Caco-2 (cell line): ENCODE data around the gene IL9. TPM values are rescaled to one million over a fixed set of nuclear protein-coding genes. Genes with fewer than 3 reads are reported as not detected.
A peak's percentile ranks its signal among the peaks of the same experiment; 100 is the strongest.

Experiments
- BruUV-seq: library from RNA; stranded (reverse); fragments of 400-500 nt; replicated peaks from 2 replicates; lab custom pipeline; 2021; lab: Mats Ljungman, UMichigan
- CTCF ChIA-PET: fragments of 300-600 bp; sonication (Branson Sonifier 250); formaldehyde crosslinking; loops from one replicate; lab custom pipeline; 2022; ENCODE audit warnings: antibody characterized with exemption; lab: Charles Lee
- POLR2A ChIA-PET: fragments of 300-600 bp; sonication (Branson Sonifier 250); formaldehyde crosslinking; loops from one replicate; lab custom pipeline; 2022; ENCODE audit warnings: antibody characterized with exemption; lab: Charles Lee
- DNase-seq, 2 experiments: peaks; one replicate each; pipeline versions ENCODE4 v3.0.0 to v3.0.0-alpha.2; 2020 to 2022
- H3K27me3 ChIP-seq: replicated peaks from 2 replicates; pipeline ENCODE4 v1.6.0; 2011; ENCODE audit warnings: low read length; ENCODE audit not compliant: control insufficient read depth, insufficient read depth
- H3K36me3 ChIP-seq: 2 replicates; pipeline ENCODE4 v1.5.1; 2011; ENCODE audit warnings: low read length; ENCODE audit not compliant: control insufficient read depth, insufficient read depth
- H3K4me1 ChIP-seq: fragments of 250-450 bp; sonication (Bioruptor Pico); 2 replicates; pipeline ENCODE4 v1.5.1; 2020; ENCODE audit warnings: mild to moderate bottlenecking
- H3K4me3 ChIP-seq: 2 replicates; pipeline ENCODE4 v1.5.1; 2011; ENCODE audit warnings: low read depth, mild to moderate bottlenecking, control low read depth, low read length
- H3K9me3 ChIP-seq: fragments of 250-450 bp; sonication (Bioruptor Pico); 2 replicates; pipeline ENCODE4 v1.5.1; 2020; ENCODE audit warnings: mild to moderate bottlenecking, moderate library complexity
- H3K27ac Mint-ChIP-seq: one replicate; pipeline ENCODE4 v1.8.0; 2022; ENCODE audit warnings: mixed read lengths; ENCODE audit not compliant: unreplicated experiment
- H3K27me3 Mint-ChIP-seq: one replicate; pipeline ENCODE4 v1.8.0; 2022; ENCODE audit warnings: mixed read lengths; ENCODE audit not compliant: insufficient read depth, unreplicated experiment
- H3K36me3 Mint-ChIP-seq: one replicate; pipeline ENCODE4 v1.8.0; 2022; ENCODE audit warnings: mild to moderate bottlenecking, mixed read lengths; ENCODE audit not compliant: insufficient read depth, unreplicated experiment
- H3K4me1 Mint-ChIP-seq: one replicate; pipeline ENCODE4 v1.8.0; 2022; ENCODE audit warnings: low read depth, mixed read lengths; ENCODE audit not compliant: unreplicated experiment
- H3K4me3 Mint-ChIP-seq: one replicate; pipeline ENCODE4 v1.8.0; 2022; ENCODE audit warnings: mild to moderate bottlenecking, moderate library complexity, mixed read lengths; ENCODE audit not compliant: unreplicated experiment
- H3K9me3 Mint-ChIP-seq: one replicate; pipeline ENCODE4 v1.8.0; 2022; ENCODE audit warnings: mixed read lengths; ENCODE audit not compliant: unreplicated experiment
- CTCF ChIP-seq, 2 experiments: fragments of 200-600 bp in 1 of 2; IDR thresholded peaks; 1 replicate in 1 of 2; 2 replicates in 1 of 2; pipeline versions ENCODE4 v1.5.1 to v1.8.0; 2011 to 2022; ENCODE audit warnings: antibody characterized with exemption in 1 of 2, control low read depth in 1 of 2, inconsistent platforms in 1 of 2, low read depth in 1 of 2, low read length in 1 of 2, mild to moderate bottlenecking in 1 of 2, moderate library complexity in 1 of 2; ENCODE audit not compliant: insufficient read depth in 1 of 2, severe bottlenecking in 1 of 2, unreplicated experiment in 1 of 2
- intact Hi-C: fragments of 100-400 bp; cut with micrococcal nuclease; formaldehyde crosslinking; loops from one replicate; pipeline ENCODE4 v1.10.0; 2022; ENCODE audit not compliant: unreplicated experiment
- total RNA-seq: library from RNA; stranded (reverse); gene quantifications from 2 replicates; pipeline ENCODE4 v1.2.3, GENCODE V29; 2022

Gene IL9
- total RNA-seq, 1 experiment from 2014 or later = not detected

- H3K27ac Mint-ChIP-seq = no peak overlapping the region
- no peak overlapping the region for H3K4me3 Mint-ChIP-seq
- Histone ChIP-seq H3K4me3 (no peak overlapping the region), H3K9me3 (no peaks in the 10 kb centered on the region), H3K4me1 (peaks cover 11% of the 10 kb centered on the region; the same call in 1 of the 2 replicates), H3K36me3 (no peaks in the 10 kb centered on the region), H3K27me3 (no peaks in the 10 kb centered on the region)
- H3K27me3 Mint-ChIP-seq = no peaks in the 10 kb centered on the region
- no peaks in the 10 kb centered on the region for H3K36me3 Mint-ChIP-seq
- no peak for TF ChIP-seq CTCF (IDR thresholded peaks at IDR 0.05; ENCODE audit: insufficient read depth in 1 of 2, low read depth in 1 of 2, low read length in 1 of 2, severe bottlenecking in 1 of 2, unreplicated experiment in 1 of 2)
- BruUV-seq = no TSS peak
- no peak for DNase-seq
- ChIA-PET POLR2A (no interaction called here), CTCF (no interaction called here)
- no peaks in the 10 kb centered on the region for H3K9me3 Mint-ChIP-seq
- no peaks in the 10 kb centered on the region for H3K4me1 Mint-ChIP-seq
- intact Hi-C loops = loop anchor here (10.0 kb wide), 1 partner anchor 540 kb away; no protein-coding TSS in a partner anchor
Measured at GRCh38 chr5:135885031-135885430, 10.6 kb downstream of the IL9 start.

GRCh38 chr5:135883441-135883840 lies 12.2 kb downstream of the IL9 start:
- Histone ChIP-seq H3K4me3 (no peak overlapping the region), H3K4me1 (peaks cover 10% of the 10 kb centered on the region; the same call in 1 of the 2 replicates), H3K9me3 (no peaks in the 10 kb centered on the region), H3K36me3 (no peaks in the 10 kb centered on the region), H3K27me3 (no peaks in the 10 kb centered on the region)
- H3K27me3 Mint-ChIP-seq = no peaks in the 10 kb centered on the region
- CTCF ChIA-PET = interaction anchor here (0.8 kb wide), 1 partner anchor 53 kb away, joined by 3 read pairs; no protein-coding TSS in a partner anchor
- H3K36me3 Mint-ChIP-seq = no peaks in the 10 kb centered on the region
- intact Hi-C loops = loop anchor here (10.0 kb wide), 1 partner anchor 541 kb away; no protein-coding TSS in a partner anchor
- no peak overlapping the region for H3K27ac Mint-ChIP-seq
- BruUV-seq = no TSS peak
- DNase-seq = no peak
- TF ChIP-seq CTCF (IDR thresholded peaks at IDR 0.05; ENCODE audit: insufficient read depth in 1 of 2, low read depth in 1 of 2, low read length in 1 of 2, severe bottlenecking in 1 of 2, unreplicated experiment in 1 of 2) = peak in 1 of 2 experiments; percentile 45
- H3K4me1 Mint-ChIP-seq = no peaks in the 10 kb centered on the region
- POLR2A ChIA-PET = no interaction called here
- H3K9me3 Mint-ChIP-seq = no peaks in the 10 kb centered on the region
- no peak overlapping the region for H3K4me3 Mint-ChIP-seq

GRCh38 chr5:135883026-135883425 lies 12.6 kb downstream of the IL9 start:
- H3K27me3 ChIP-seq = no peaks in the 10 kb centered on the region
- Mint-ChIP-seq H3K27me3 (no peaks in the 10 kb centered on the region), H3K4me1 (no peaks in the 10 kb centered on the region), H3K27ac (no peak overlapping the region), H3K36me3 (no peaks in the 10 kb centered on the region), H3K4me3 (no peak overlapping the region), H3K9me3 (no peaks in the 10 kb centered on the region)
- TF ChIP-seq CTCF (IDR thresholded peaks at IDR 0.05; ENCODE audit: insufficient read depth in 1 of 2, low read depth in 1 of 2, low read length in 1 of 2, severe bottlenecking in 1 of 2, unreplicated experiment in 1 of 2) = no peak
- ChIA-PET POLR2A (no interaction called here), CTCF (interaction anchor here (0.8 to 2.2 kb wide), 2 partner anchors 12 to 53 kb away, joined by 3 to 6 read pairs; no protein-coding TSS in a partner anchor)
- no peak overlapping the region for H3K4me3 ChIP-seq
- intact Hi-C loops = loop anchor here (10.0 kb wide), 1 partner anchor 542 kb away; no protein-coding TSS in a partner anchor
- H3K36me3 ChIP-seq = no peaks in the 10 kb centered on the region
- no TSS peak for BruUV-seq
- no peak for DNase-seq
- peaks cover 6% of the 10 kb centered on the region; the same call in 1 of the 2 replicates for H3K4me1 ChIP-seq
- H3K9me3 ChIP-seq = no peaks in the 10 kb centered on the region
